Mesenchymal stem cell (in vitro differentiated cells and primary cell): ENCODE results near the gene TRIM34.
"Not testable (repeated sequence)": the region's sequence is repeated elsewhere in the genome, so short reads cannot be mapped to it uniquely, and the experiment has no call there.

Experiments used
- DNase-seq: peaks from one replicate; pipeline ENCODE4 v3.0.0-alpha.2; 2013
- H2AFZ ChIP-seq: one replicate; pipeline ENCODE4 v1.6.1; 2013; ENCODE audit warnings: low read depth, mild to moderate bottlenecking, control low read depth, inconsistent platforms, low read length, moderate library complexity
- H2AK5ac ChIP-seq: 2 replicates; pipeline ENCODE4 v1.6.1; 2013; ENCODE audit warnings: low read length, moderate library complexity, mild to moderate bottlenecking, inconsistent platforms; ENCODE audit not compliant: severe bottlenecking
- H2BK120ac ChIP-seq: one replicate; pipeline ENCODE4 v1.6.1; 2013; ENCODE audit warnings: low read depth, mild to moderate bottlenecking, inconsistent platforms, low read length, moderate library complexity
- H2BK12ac ChIP-seq, 2 experiments: one replicate each; pipeline ENCODE4 v1.6.1; 2013; ENCODE audit warnings: inconsistent platforms in 2 of 2, low read length in 2 of 2, mild to moderate bottlenecking in 2 of 2, moderate library complexity in 2 of 2, control low read depth in 1 of 2
- H2BK15ac ChIP-seq: one replicate; pipeline ENCODE4 v1.6.1; 2013; ENCODE audit warnings: mild to moderate bottlenecking, low read depth, inconsistent platforms; ENCODE audit not compliant: poor library complexity, severe bottlenecking
- H2BK5ac ChIP-seq: 2 replicates; pipeline ENCODE4 v1.6.1; 2013; ENCODE audit warnings: low read depth, mild to moderate bottlenecking, low read length, control low read depth, inconsistent platforms; ENCODE audit not compliant: poor library complexity, severe bottlenecking
- H3K14ac ChIP-seq, 2 experiments: one replicate each; pipeline ENCODE4 v1.6.1; 2013; ENCODE audit warnings: inconsistent platforms in 2 of 2, low read length in 2 of 2, control low read depth in 1 of 2, mild to moderate bottlenecking in 1 of 2, moderate library complexity in 1 of 2
- H3K18ac ChIP-seq, 2 experiments: one replicate each; pipeline ENCODE4 v1.6.1; 2013; ENCODE audit warnings: inconsistent platforms in 2 of 2, low read length in 2 of 2, control low read depth in 1 of 2, low read depth in 1 of 2, mild to moderate bottlenecking in 1 of 2
- H3K23ac ChIP-seq, 2 experiments: one replicate each; pipeline ENCODE4 v1.6.1; 2013; ENCODE audit warnings: inconsistent platforms in 2 of 2, low read length in 2 of 2, mild to moderate bottlenecking in 2 of 2, moderate library complexity in 2 of 2, control low read depth in 1 of 2
- H3K27ac ChIP-seq: 2 replicates; pipeline ENCODE4 v1.5.1; 2013; ENCODE audit warnings: mild to moderate bottlenecking, moderate library complexity, low read length, control low read depth, inconsistent platforms; ENCODE audit not compliant: poor library complexity, severe bottlenecking
- H3K27me3 ChIP-seq, 2 experiments: 2 replicates each; pipeline versions ENCODE4 v1.6.1 to v1.7.0; 2013; ENCODE audit warnings: low read length in 2 of 2, mild to moderate bottlenecking in 2 of 2, moderate library complexity in 2 of 2, control low read depth in 1 of 2, inconsistent platforms in 1 of 2; ENCODE audit not compliant: control insufficient read depth in 1 of 2, insufficient read depth in 1 of 2
- H3K36me3 ChIP-seq, 2 experiments: 2 replicates each; pipeline versions ENCODE4 v1.6.1 to v1.7.0; 2013; ENCODE audit warnings: low read length in 2 of 2, control low read depth in 1 of 2, inconsistent platforms in 1 of 2, low read depth in 1 of 2, mild to moderate bottlenecking in 1 of 2; ENCODE audit not compliant: insufficient read depth in 2 of 2, control insufficient read depth in 1 of 2
- H3K4ac ChIP-seq, 2 experiments: one replicate each; pipeline ENCODE4 v1.6.1; 2013; ENCODE audit warnings: inconsistent platforms in 2 of 2, low read length in 2 of 2, mild to moderate bottlenecking in 2 of 2, moderate library complexity in 2 of 2, control low read depth in 1 of 2, low read depth in 1 of 2
- H3K4me1 ChIP-seq: 2 replicates; pipeline ENCODE4 v1.6.1; 2013; ENCODE audit warnings: low read depth, low read length, control low read depth; ENCODE audit not compliant: control insufficient read depth, insufficient read depth
- H3K4me2 ChIP-seq: 2 replicates; pipeline ENCODE4 v1.6.1; 2013; ENCODE audit warnings: low read length, mild to moderate bottlenecking, inconsistent platforms; ENCODE audit not compliant: poor library complexity, severe bottlenecking
- H3K4me3 ChIP-seq, 2 experiments: 2 replicates each; pipeline versions ENCODE4 v1.5.1 to v1.7.0; 2013; ENCODE audit warnings: low read length in 2 of 2, mild to moderate bottlenecking in 2 of 2, control low read depth in 1 of 2, low read depth in 1 of 2; ENCODE audit not compliant: insufficient read depth in 1 of 2
- H3K79me1 ChIP-seq: replicated peaks from 2 replicates; pipeline ENCODE4 v1.6.1; 2013; ENCODE audit warnings: mild to moderate bottlenecking, control low read depth, low read length, inconsistent platforms; ENCODE audit not compliant: poor library complexity, severe bottlenecking
- H3K9ac ChIP-seq: 2 replicates; pipeline ENCODE4 v1.7.0; 2013; ENCODE audit warnings: mild to moderate bottlenecking, low read length, moderate library complexity
- H3K9me3 ChIP-seq: 2 replicates; pipeline ENCODE4 v1.7.0; 2013; ENCODE audit warnings: mild to moderate bottlenecking, low read length; ENCODE audit not compliant: control insufficient read depth
- H4K8ac ChIP-seq: one replicate; pipeline ENCODE4 v1.6.1; 2013; ENCODE audit warnings: inconsistent platforms, mild to moderate bottlenecking, low read length, moderate library complexity
- H4K91ac ChIP-seq: one replicate; pipeline ENCODE4 v1.6.1; 2013; ENCODE audit warnings: mild to moderate bottlenecking, low read length, inconsistent platforms
- WGBS: methylation state at CpG from one replicate; pipeline ENCODE4 v1.1.7; 2013; ENCODE audit warnings: mixed read lengths; 5-methylcytosine and 5-hydroxymethylcytosine counted together

Gene TRIM34

GRCh38 chr11:5690216-5690615 is 65.4 kb downstream of the TRIM34 start:
- Histone ChIP-seq H3K18ac (peak overlapping the region; percentile 5 to 92), H3K4me3 (peak overlapping the region in 1 of 2 experiments; percentile 86), H3K79me1 (peaks cover 18% of the 10 kb centered on the region), H3K4me2 (peak overlapping the region; percentile 82), H3K9ac (peak overlapping the region; percentile 98), H4K91ac (no peak overlapping the region), H3K4ac (peak overlapping the region; percentile 46 to 86), H2BK15ac (no peak overlapping the region), H3K14ac (no peak overlapping the region), H3K23ac (no peak overlapping the region), H2BK12ac (no peak overlapping the region), H3K36me3 (peaks cover 5 to 20% of the 10 kb centered on the region in 2 experiments), H2AFZ (no peak overlapping the region), H4K8ac (no peak overlapping the region), H3K27me3 (no peaks in the 10 kb centered on the region), H3K4me1 (peaks cover 7% of the 10 kb centered on the region), H2BK120ac (peak overlapping the region; percentile 79), H2AK5ac (peak overlapping the region; percentile 99), H3K9me3 (no peaks in the 10 kb centered on the region), H3K27ac (peak overlapping the region; percentile 98), H2BK5ac (peak overlapping the region; percentile 98)
- 71% methylated on average over 2 of the region's 5 CpGs for WGBS
- peak; percentile 12 for DNase-seq

GRCh38 chr11:5690736-5691135 is 65.9 kb downstream of the TRIM34 start:
- Histone ChIP-seq H3K9me3 (no peaks in the 10 kb centered on the region), H4K8ac (peak overlapping the region; percentile 94), H3K27ac (peak overlapping the region; percentile 98), H4K91ac (peak overlapping the region; percentile 83), H2BK15ac (peak overlapping the region; percentile 23), H2AK5ac (peak overlapping the region; percentile 100), H3K4me3 (peak overlapping the region in 1 of 2 experiments; percentile 86), H3K9ac (peak overlapping the region; percentile 98), H3K27me3 (no peaks in the 10 kb centered on the region), H3K4ac (peak overlapping the region; percentile 40 to 64), H2BK5ac (peak overlapping the region; percentile 90), H2BK12ac (peak overlapping the region in 1 of 2 experiments; percentile 66), H2BK120ac (peak overlapping the region; percentile 27), H3K4me2 (peak overlapping the region; percentile 90), H2AFZ (no peak overlapping the region), H3K18ac (peak overlapping the region; percentile 5 to 86), H3K36me3 (peaks cover 5 to 25% of the 10 kb centered on the region in 2 experiments), H3K23ac (no peak overlapping the region), H3K79me1 (peaks cover 18% of the 10 kb centered on the region), H3K14ac (no peak overlapping the region), H3K4me1 (peaks cover 7% of the 10 kb centered on the region)
- peak; percentile 18 for DNase-seq
- WGBS: 96% methylated on average over 5 of the region's 5 CpGs

GRCh38 chr11:5691238-5691963 is 66.6 kb downstream of the TRIM34 start:
- H3K27ac ChIP-seq: peak overlapping the region; percentile 98
- H3K9ac ChIP-seq: peak overlapping the region; percentile 98
- WGBS: 90% methylated on average over 5 of the region's 12 CpGs
- H3K14ac ChIP-seq, DNase-seq, H2AFZ ChIP-seq, H3K27me3 ChIP-seq, H3K9me3 ChIP-seq, H3K18ac ChIP-seq, H3K4me1 ChIP-seq, H4K91ac ChIP-seq, H3K23ac ChIP-seq, H2BK15ac ChIP-seq, H2BK5ac ChIP-seq, H2BK12ac ChIP-seq, H4K8ac ChIP-seq: not testable (repeated sequence)
- H3K4me2 ChIP-seq: peak overlapping the region; percentile 90
- H3K36me3 ChIP-seq: peaks cover 9 to 32% of the 10 kb centered on the region in 2 experiments
- H2AK5ac ChIP-seq: peak overlapping the region; percentile 100
- peak overlapping the region; percentile 27 for H2BK120ac ChIP-seq
- peak overlapping the region in 1 of 2 experiments; percentile 64 for H3K4ac ChIP-seq
- H3K79me1 ChIP-seq: peaks cover 18% of the 10 kb centered on the region
- peak overlapping the region in 1 of 2 experiments; percentile 86 for H3K4me3 ChIP-seq

- no peak overlapping the region for H2BK120ac ChIP-seq
- DNase-seq: no peak
- H3K4ac ChIP-seq: no peak overlapping the region
- H2BK5ac ChIP-seq: no peak overlapping the region
- H3K9ac ChIP-seq: peak overlapping the region; percentile 98
- no peak overlapping the region for H2AFZ ChIP-seq
- no peak overlapping the region for H2BK15ac ChIP-seq
- peaks cover 19% of the 10 kb centered on the region for H3K79me1 ChIP-seq
- 100% methylated on average over 1 of the region's 3 CpGs for WGBS
- H3K18ac ChIP-seq: no peak overlapping the region
- no peak overlapping the region for H2BK12ac ChIP-seq
- H3K27me3 ChIP-seq: no peaks in the 10 kb centered on the region
- H3K36me3 ChIP-seq: peaks cover 10 to 37% of the 10 kb centered on the region in 2 experiments
- H3K4me2 ChIP-seq: no peak overlapping the region
- no peak overlapping the region for H3K27ac ChIP-seq
- peaks cover 7% of the 10 kb centered on the region for H3K4me1 ChIP-seq
- no peak overlapping the region for H2AK5ac ChIP-seq
- H3K14ac ChIP-seq: no peak overlapping the region
- no peak overlapping the region for H3K23ac ChIP-seq
- no peaks in the 10 kb centered on the region for H3K9me3 ChIP-seq
- H3K4me3 ChIP-seq: peak overlapping the region in 1 of 2 experiments; percentile 86
- no peak overlapping the region for H4K8ac ChIP-seq
- no peak overlapping the region for H4K91ac ChIP-seq
These were observed 67.2 kb downstream of the TRIM34 start for GRCh38 chr11:5691964-5692361.
